Measurements from ENCODE around the gene RRAS2.

RRAS2 gene

DNA sequence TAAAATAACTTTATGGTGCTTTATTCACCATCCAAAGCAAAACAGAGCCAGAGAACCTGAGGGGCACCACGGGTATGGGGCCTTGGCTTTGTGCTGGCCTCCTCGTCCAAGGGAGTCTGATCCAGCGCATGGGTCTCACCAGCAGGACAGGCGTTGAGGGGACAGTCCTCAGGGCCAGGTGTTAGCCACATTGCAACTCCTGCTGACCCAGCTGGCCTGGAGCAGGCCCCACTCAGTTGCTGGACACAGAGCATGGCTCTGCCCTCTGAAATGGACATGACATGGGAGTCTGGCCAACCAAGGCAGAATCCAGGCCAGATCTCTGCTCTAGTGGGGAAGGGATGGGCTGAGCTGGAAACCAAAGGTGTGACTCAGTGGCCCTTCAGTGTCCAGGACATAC lies 116.2 kb downstream of the RRAS2 start:
- no peaks in the 10 kb centered on the region for H3K36me3 ChIP-seq
- H3K4me3 ChIP-seq = no peak overlapping the region
- no peak overlapping the region for H3K4me2 ChIP-seq
- H3K4me1 ChIP-seq = peaks cover 0 to 36% (median 10%) of the 10 kb centered on the region in 10 experiments; a peak in 13 of 20 replicates
- H3K27ac ChIP-seq = no peak overlapping the region
- no peak for TF ChIP-seq Cebpa-rat (IDR thresholded peaks at IDR 0.05)
- no peaks in the 10 kb centered on the region; a peak in 1 of 22 replicates for H3K27me3 ChIP-seq
- H4K20me1 ChIP-seq = no peaks in the 10 kb centered on the region
- H3K9ac ChIP-seq = no peak overlapping the region
- H3K9me3 ChIP-seq (replicated peaks in 1 of 11) = no peaks in the 10 kb centered on the region

DNA sequence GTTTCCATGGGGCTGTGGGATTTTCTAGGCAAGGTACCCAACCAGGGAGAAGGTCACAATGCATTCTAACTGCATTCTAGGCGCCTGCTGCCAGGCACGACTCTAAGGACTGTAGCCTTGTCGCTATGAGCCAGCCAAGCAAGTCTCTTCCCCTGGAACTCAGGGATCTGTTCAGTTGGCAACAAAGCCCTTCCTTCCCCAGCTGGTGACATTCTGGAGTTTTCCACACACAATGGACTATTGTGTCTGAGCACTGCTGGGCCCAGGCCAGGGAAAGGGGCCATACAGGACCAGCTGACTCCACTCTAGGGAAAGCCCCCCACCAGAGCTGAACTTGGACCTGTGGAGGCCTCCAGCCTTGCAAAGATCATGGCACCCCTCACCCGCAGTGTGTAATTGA lies 116.8 kb downstream of the RRAS2 start:
- Histone ChIP-seq H3K9ac (no peak overlapping the region), H3K36me3 (no peaks in the 10 kb centered on the region), H3K4me2 (peak overlapping the region in 2 of 11 experiments; percentile 2 to 13; a peak in 2 of 22 replicates), H3K27ac (no peak overlapping the region), H3K4me1 (peaks cover 4 to 42% (median 15%) of the 10 kb centered on the region in 10 experiments; a peak in 19 of 20 replicates), H3K4me3 (no peak overlapping the region), H3K9me3 (replicated peaks in 1 of 11) (no peaks in the 10 kb centered on the region), H4K20me1 (peaks cover 0 to 2% (median 0%) of the 10 kb centered on the region in 11 experiments; a peak in 1 of 22 replicates), H3K27me3 (no peaks in the 10 kb centered on the region)
- TF ChIP-seq Cebpa-rat (IDR thresholded peaks at IDR 0.05) = no peak

DNA sequence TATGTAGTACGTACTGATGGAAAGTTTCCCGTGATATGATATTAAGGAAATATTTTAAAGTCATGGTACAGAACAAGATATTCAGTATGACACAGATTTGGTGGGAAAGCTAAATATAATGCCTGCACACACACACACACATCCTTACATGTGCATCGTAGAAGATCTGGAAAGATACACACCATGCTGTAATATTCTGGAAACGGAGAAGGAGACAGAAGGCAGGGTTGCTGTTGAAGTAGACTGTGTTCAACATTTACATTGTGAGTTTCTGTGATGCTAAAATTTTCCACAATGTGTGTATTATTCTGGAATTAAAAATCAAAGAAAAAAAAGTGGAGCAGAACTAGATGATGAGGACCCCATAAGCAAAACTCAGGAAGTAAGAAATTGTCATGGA lies 118.0 kb downstream of the RRAS2 start:
- TF ChIP-seq Cebpa-rat (IDR thresholded peaks at IDR 0.05) = no peak
- H3K36me3 ChIP-seq = no peaks in the 10 kb centered on the region
- peaks cover 10 to 54% (median 20%) of the 10 kb centered on the region in 10 experiments; a peak in 19 of 20 replicates for H3K4me1 ChIP-seq
- no peaks in the 10 kb centered on the region for H3K9me3 ChIP-seq (replicated peaks in 1 of 11)
- no peak overlapping the region for H3K4me3 ChIP-seq
- H3K27ac ChIP-seq = no peak overlapping the region
- H3K27me3 ChIP-seq = no peaks in the 10 kb centered on the region; a peak in 1 of 22 replicates
- H4K20me1 ChIP-seq = peaks cover 0 to 4% (median 0%) of the 10 kb centered on the region in 11 experiments; a peak in 1 of 22 replicates
- H3K4me2 ChIP-seq = no peak overlapping the region
- H3K9ac ChIP-seq = no peak overlapping the region

DNA sequence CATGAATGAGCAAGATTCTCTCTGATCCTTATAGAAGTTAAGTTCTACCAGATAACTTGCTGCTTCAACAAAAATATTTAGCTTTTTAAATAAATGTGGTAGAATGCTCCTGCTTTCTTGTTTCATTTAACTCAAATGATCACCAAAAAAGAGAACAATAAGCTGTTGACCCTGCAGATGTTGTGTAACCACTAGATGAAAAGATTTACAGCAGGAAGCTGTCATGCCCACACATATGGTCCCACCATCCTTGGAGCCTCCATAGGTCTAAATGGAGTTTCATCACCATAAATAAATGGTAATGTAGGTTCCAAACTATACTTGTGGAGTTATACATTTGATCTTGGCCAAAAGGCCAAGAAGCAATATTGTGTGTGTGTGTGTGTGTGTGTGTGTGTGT lies 118.8 kb downstream of the RRAS2 start:
- H3K9ac ChIP-seq = no peak overlapping the region
- no peak overlapping the region for H3K27ac ChIP-seq
- peaks cover 10 to 55% (median 20%) of the 10 kb centered on the region in 10 experiments; a peak in 19 of 20 replicates for H3K4me1 ChIP-seq
- H3K27me3 ChIP-seq = no peaks in the 10 kb centered on the region; a peak in 1 of 22 replicates
- H3K4me3 ChIP-seq = no peak overlapping the region
- H4K20me1 ChIP-seq = peaks cover 0 to 4% (median 0%) of the 10 kb centered on the region in 11 experiments; a peak in 1 of 22 replicates
- H3K4me2 ChIP-seq = peak overlapping the region in 3 of 11 experiments; percentile 16 to 44 (median 22); a peak in 6 of 22 replicates
- no peaks in the 10 kb centered on the region for H3K36me3 ChIP-seq
- no peak for TF ChIP-seq Cebpa-rat (IDR thresholded peaks at IDR 0.05)
- no peaks in the 10 kb centered on the region for H3K9me3 ChIP-seq (replicated peaks in 1 of 11)

DNA sequence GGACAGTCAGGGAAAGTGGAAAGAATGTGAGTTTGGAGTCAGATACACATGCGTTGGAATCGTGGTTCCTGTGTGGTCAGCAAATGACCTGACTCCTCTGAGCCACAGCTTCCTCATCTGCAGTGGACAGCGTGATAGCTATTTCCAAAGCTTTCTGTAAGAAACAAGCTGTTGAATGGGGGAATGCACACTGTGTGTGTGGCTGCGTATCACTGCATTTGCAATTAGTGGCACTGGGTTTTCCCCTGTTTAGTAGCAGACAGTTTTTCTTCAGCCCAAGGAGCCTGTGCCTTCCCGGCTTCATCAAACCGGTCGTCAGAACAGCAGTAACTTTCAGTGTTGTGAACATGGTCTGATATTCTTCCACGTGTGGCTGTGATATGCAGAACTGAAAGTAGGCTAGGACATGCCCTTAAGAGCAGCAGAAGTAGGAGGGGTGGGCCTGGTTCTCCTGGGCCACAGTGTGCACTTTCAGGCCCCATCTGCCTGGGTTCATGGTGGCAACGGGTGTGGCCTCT lies 121.5 kb downstream of the RRAS2 start:
- no peaks in the 10 kb centered on the region for H3K9me3 ChIP-seq (replicated peaks in 1 of 11)
- peak overlapping the region in 2 of 11 experiments; percentile 16 to 22; a peak in 1 of 22 replicates for H3K9ac ChIP-seq
- H3K27me3 ChIP-seq = no peaks in the 10 kb centered on the region; a peak in 1 of 22 replicates
- H3K27ac ChIP-seq = peak overlapping the region in 3 of 11 experiments; percentile 27 to 43 (median 38); a peak in 6 of 22 replicates
- no peak for TF ChIP-seq Cebpa-rat (IDR thresholded peaks at IDR 0.05)
- H3K4me3 ChIP-seq = no peak overlapping the region
- H3K4me2 ChIP-seq = peak overlapping the region; percentile 14 to 85 (median 57); a peak in 20 of 22 replicates
- peaks cover 0 to 4% (median 0%) of the 10 kb centered on the region in 11 experiments; a peak in 1 of 22 replicates for H4K20me1 ChIP-seq
- no peaks in the 10 kb centered on the region for H3K36me3 ChIP-seq
- H3K4me1 ChIP-seq = peaks cover 10 to 55% (median 20%) of the 10 kb centered on the region in 10 experiments; a peak in 19 of 20 replicates

DNA sequence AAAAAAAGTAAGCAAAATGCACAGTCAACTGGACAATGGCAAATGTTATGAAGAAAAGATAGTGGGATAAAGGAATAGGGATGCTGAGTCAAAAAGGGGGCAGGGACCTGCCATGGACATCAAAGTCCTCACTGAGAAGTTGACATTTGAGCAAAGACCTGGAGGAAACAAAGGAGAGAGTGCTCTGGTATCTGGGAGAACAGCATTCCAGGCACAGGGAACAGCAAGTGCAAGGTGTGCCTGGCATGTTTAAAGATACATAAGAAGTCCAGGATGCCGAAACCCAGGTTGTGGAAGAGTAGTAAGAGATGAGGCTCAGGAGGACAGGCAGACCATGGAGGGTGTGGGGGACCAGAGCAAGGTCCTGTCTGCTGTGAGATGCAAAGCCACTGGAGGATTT lies 123.3 kb downstream of the RRAS2 start:
- H3K9me3 ChIP-seq (replicated peaks in 1 of 11) = no peaks in the 10 kb centered on the region
- no peak overlapping the region for H3K9ac ChIP-seq
- TF ChIP-seq Cebpa-rat (IDR thresholded peaks at IDR 0.05) = no peak
- no peaks in the 10 kb centered on the region; a peak in 1 of 22 replicates for H3K27me3 ChIP-seq
- peaks cover 10 to 49% (median 17%) of the 10 kb centered on the region in 10 experiments; a peak in 19 of 20 replicates for H3K4me1 ChIP-seq
- peaks cover 0 to 4% (median 0%) of the 10 kb centered on the region in 11 experiments; a peak in 1 of 22 replicates for H4K20me1 ChIP-seq
- H3K4me3 ChIP-seq = no peak overlapping the region
- 0 out of 22 replicates have a peak overlapping the region, but pooled peaks of 2 of the 11 experiments have one; percentile 70 to 85 for H3K4me2 ChIP-seq
- H3K27ac ChIP-seq = no peak overlapping the region
- no peaks in the 10 kb centered on the region for H3K36me3 ChIP-seq

DNA sequence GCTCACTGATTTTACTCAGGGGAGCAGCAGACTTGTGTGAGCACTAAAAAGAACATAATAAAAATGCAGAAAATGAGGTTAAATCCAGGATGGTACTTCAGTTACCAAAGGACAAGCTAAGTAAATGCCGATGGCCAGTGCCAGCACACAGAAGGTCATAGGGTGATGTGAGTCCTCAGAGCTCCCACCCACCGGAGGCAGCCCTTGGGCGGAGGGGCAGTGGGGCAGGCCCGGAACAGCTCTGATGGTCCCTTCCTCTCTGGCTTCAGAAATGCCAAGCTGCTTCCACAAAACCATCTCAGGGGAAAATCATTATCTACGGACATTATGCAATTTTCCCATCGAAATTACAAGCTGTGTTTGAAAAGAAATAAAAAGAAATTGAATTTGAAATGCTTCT lies 124.5 kb downstream of the RRAS2 start:
- Histone ChIP-seq H4K20me1 (peaks cover 0 to 4% (median 0%) of the 10 kb centered on the region in 11 experiments; a peak in 1 of 22 replicates), H3K4me1 (peaks cover 10 to 36% (median 17%) of the 10 kb centered on the region in 10 experiments; a peak in 19 of 20 replicates), H3K9ac (no peak overlapping the region), H3K27me3 (no peaks in the 10 kb centered on the region; a peak in 1 of 22 replicates), H3K27ac (no peak overlapping the region), H3K36me3 (no peaks in the 10 kb centered on the region), H3K4me2 (no peak overlapping the region), H3K4me3 (no peak overlapping the region), H3K9me3 (replicated peaks in 1 of 11) (no peaks in the 10 kb centered on the region)
- TF ChIP-seq Cebpa-rat (IDR thresholded peaks at IDR 0.05) = no peak

DNA sequence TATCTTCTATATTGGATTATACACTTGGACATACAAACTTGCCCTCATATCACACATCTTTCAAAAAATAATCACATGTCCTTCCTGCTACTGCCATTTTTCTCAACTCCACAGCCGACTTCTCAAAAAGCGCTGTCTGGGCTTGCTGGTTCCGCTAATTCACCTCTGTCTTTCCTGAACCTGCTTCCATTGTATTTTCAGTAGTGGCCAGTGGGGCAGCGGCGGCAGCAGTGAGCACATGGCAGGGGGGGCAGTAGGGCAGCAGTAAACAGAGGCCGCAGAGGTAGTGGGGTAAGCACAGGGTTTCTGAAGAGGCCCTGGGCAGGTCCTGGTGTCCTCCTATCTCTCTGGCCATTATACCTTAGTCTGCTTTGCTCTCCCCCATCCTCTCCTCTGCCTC lies 126.3 kb downstream of the RRAS2 start:
- no peaks in the 10 kb centered on the region; a peak in 1 of 22 replicates for H3K27me3 ChIP-seq
- peaks cover 7 to 20% (median 17%) of the 10 kb centered on the region in 10 experiments; a peak in 19 of 20 replicates for H3K4me1 ChIP-seq
- H4K20me1 ChIP-seq = peaks cover 0 to 4% (median 0%) of the 10 kb centered on the region in 11 experiments; a peak in 1 of 22 replicates
- no peak overlapping the region for H3K9ac ChIP-seq
- H3K4me3 ChIP-seq = no peak overlapping the region
- TF ChIP-seq Cebpa-rat (IDR thresholded peaks at IDR 0.05) = no peak
- H3K9me3 ChIP-seq (replicated peaks in 1 of 11) = 0 out of 22 replicates have a peak, but pooled peaks cover 0 to 9% (median 0%) of the 10 kb centered on the region in 11 experiments
- no peaks in the 10 kb centered on the region for H3K36me3 ChIP-seq
- no peak overlapping the region for H3K4me2 ChIP-seq
- H3K27ac ChIP-seq = no peak overlapping the region

DNA sequence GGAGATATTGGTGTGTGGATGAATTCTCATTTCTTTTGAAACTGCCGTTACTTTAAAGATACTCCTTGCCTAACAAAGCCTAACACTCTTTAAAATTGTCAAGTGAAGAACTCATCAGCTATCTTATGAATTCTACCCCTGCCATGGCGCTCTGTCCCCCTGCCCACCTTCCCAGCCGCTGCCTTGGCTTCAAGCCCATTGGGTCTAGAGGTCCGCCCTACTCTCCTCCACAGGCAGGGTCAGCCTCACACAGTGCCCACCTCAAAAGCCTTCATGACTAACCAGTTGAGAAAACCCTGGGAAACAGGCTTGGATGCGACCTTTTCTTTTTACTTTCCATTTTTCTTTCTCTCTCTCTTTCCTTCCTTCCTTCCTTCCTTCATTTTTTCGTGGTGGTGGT lies 128.6 kb downstream of the RRAS2 start:
- H3K36me3 ChIP-seq = no peaks in the 10 kb centered on the region
- TF ChIP-seq Cebpa-rat (IDR thresholded peaks at IDR 0.05) = no peak
- H3K4me1 ChIP-seq = peaks cover 0 to 8% (median 6%) of the 10 kb centered on the region in 10 experiments; a peak in 9 of 20 replicates
- no peak overlapping the region for H3K9ac ChIP-seq
- H3K9me3 ChIP-seq (replicated peaks in 1 of 11) = peaks cover 0 to 24% (median 4%) of the 10 kb centered on the region in 11 experiments; a peak in 12 of 22 replicates
- H3K4me3 ChIP-seq = no peak overlapping the region
- H3K27me3 ChIP-seq = no peaks in the 10 kb centered on the region
- no peak overlapping the region for H3K27ac ChIP-seq
- H3K4me2 ChIP-seq = no peak overlapping the region
- no peaks in the 10 kb centered on the region for H4K20me1 ChIP-seq
